ENCODE data around the gene ENTHD1.
"Not testable (repeated sequence)": the region's sequence is repeated elsewhere in the genome, so short reads cannot be mapped to it uniquely, and the experiment has no call there.

ENTHD1 gene

GRCh38 chr22:39898997-39899396 lies 5.4 kb upstream of the ENTHD1 start:
- no peak for DNase-seq (ENCODE audit: low spot score)

GRCh38 chr22:39897841-39898240 lies 4.3 kb upstream of the ENTHD1 start:
- no peak for DNase-seq (ENCODE audit: low spot score)

- no peak for DNase-seq (ENCODE audit: low spot score)
These were observed 2.9 kb upstream of the ENTHD1 start for GRCh38 chr22:39896313-39896996.

GRCh38 chr22:39895682-39896081 lies 2.1 kb upstream of the ENTHD1 start:
- no peak for DNase-seq (ENCODE audit: low spot score)

- no peak for DNase-seq (ENCODE audit: low spot score)
These were observed 1.1 kb upstream of the ENTHD1 start for GRCh38 chr22:39894554-39895092.

GRCh38 chr22:39889924-39890323 lies 3.6 kb downstream of the ENTHD1 start:
- DNase-seq (ENCODE audit: low spot score), result not testable (repeated sequence)

- DNase-seq (ENCODE audit: low spot score), result no peak
These were observed 10.5 kb downstream of the ENTHD1 start for GRCh38 chr22:39883057-39883456.

- DNase-seq (ENCODE audit: low spot score), result no peak
These were observed 12.8 kb downstream of the ENTHD1 start for GRCh38 chr22:39880722-39881121.

- DNase-seq (ENCODE audit: low spot score), result no peak
These were observed 16.3 kb downstream of the ENTHD1 start for GRCh38 chr22:39877079-39877845.

- DNase-seq (ENCODE audit: low spot score), result not testable (repeated sequence)
These were observed 18.2 kb downstream of the ENTHD1 start for GRCh38 chr22:39875176-39875885.

GRCh38 chr22:39873965-39874364 lies 19.6 kb downstream of the ENTHD1 start:
- DNase-seq (ENCODE audit: low spot score), result no peak

GRCh38 chr22:39872548-39872947 lies 21.0 kb downstream of the ENTHD1 start:
- DNase-seq (ENCODE audit: low spot score), result no peak

GRCh38 chr22:39871008-39871798 lies 22.4 kb downstream of the ENTHD1 start:
- no peak for DNase-seq (ENCODE audit: low spot score)

GRCh38 chr22:39869797-39870196 lies 23.8 kb downstream of the ENTHD1 start:
- not testable (repeated sequence) for DNase-seq (ENCODE audit: low spot score)

GRCh38 chr22:39868741-39869140 lies 24.8 kb downstream of the ENTHD1 start:
- no peak for DNase-seq (ENCODE audit: low spot score)

- no peak for DNase-seq (ENCODE audit: low spot score)
These were observed 33.5 kb downstream of the ENTHD1 start for GRCh38 chr22:39859903-39860588.

- DNase-seq (ENCODE audit: low spot score), result no peak
These were observed 37.0 kb downstream of the ENTHD1 start for GRCh38 chr22:39856588-39856987.

GRCh38 chr22:39852799-39853198 lies 40.8 kb downstream of the ENTHD1 start:
- DNase-seq (ENCODE audit: low spot score), result no peak

- DNase-seq (ENCODE audit: low spot score), result no peak
These were observed 41.8 kb downstream of the ENTHD1 start for GRCh38 chr22:39851606-39852315.

GRCh38 chr22:39847477-39847876 lies 46.1 kb downstream of the ENTHD1 start:
- DNase-seq (ENCODE audit: low spot score), result no peak

All from left forelimb (tissue), 1 donor.